Uterus (tissue), 2 donors: ENCODE data around the gene C2orf80.

Experiments used
- POLR2A ChIP-seq, 2 donors: fragments of 450-650 bp; IDR thresholded peaks; one replicate each; pipeline ENCODE4 v1.6.1; 2016; ENCODE audit warnings: antibody characterized with exemption in 2 of 2, mild to moderate bottlenecking in 1 of 2, moderate library complexity in 1 of 2
- TF ChIP-seq, protein P1 (sequence below), 4 experiments: fragments of 200-600 bp in 2 of 4; fragments of 450-650 bp in 2 of 4; sonication (generic) in 2 of 4; IDR thresholded peaks; one replicate each; pipeline ENCODE4 v1.5.1; 2016 to 2019; ENCODE audit warnings: antibody characterized with exemption in 4 of 4, mild to moderate bottlenecking in 2 of 4, moderate library complexity in 1 of 4

DNA sequence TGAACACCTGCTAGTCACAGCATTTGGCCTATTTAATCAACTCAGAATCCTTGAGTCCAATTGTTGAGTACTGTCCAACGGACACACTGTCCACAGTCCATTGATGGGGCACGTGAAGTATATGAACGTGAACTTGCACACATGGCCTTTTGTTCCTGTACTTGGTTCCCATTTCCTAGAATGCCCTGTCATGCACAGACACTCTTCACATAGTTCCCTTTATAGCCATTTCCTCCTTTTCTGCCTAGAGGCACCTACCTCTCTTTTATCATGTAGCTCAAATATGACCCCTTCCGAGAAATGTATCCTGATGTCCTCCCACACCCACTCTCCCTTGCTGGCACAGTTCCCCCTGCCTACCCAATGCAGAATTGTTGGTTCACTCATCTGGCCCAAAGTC is 17.7 kb downstream of the C2orf80 start:
- TF ChIP-seq, protein P1, sequence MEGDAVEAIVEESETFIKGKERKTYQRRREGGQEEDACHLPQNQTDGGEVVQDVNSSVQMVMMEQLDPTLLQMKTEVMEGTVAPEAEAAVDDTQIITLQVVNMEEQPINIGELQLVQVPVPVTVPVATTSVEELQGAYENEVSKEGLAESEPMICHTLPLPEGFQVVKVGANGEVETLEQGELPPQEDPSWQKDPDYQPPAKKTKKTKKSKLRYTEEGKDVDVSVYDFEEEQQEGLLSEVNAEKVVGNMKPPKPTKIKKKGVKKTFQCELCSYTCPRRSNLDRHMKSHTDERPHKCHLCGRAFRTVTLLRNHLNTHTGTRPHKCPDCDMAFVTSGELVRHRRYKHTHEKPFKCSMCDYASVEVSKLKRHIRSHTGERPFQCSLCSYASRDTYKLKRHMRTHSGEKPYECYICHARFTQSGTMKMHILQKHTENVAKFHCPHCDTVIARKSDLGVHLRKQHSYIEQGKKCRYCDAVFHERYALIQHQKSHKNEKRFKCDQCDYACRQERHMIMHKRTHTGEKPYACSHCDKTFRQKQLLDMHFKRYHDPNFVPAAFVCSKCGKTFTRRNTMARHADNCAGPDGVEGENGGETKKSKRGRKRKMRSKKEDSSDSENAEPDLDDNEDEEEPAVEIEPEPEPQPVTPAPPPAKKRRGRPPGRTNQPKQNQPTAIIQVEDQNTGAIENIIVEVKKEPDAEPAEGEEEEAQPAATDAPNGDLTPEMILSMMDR (IDR thresholded peaks at IDR 0.05) = no peak
- no peak for TF ChIP-seq POLR2A (IDR thresholded peaks at IDR 0.05)
